SH-SY5Y (cell line): ENCODE measurements around the gene ROR2.

ENCODE experiments used
- GATA2 ChIP-seq: IDR thresholded peaks from 2 replicates; pipeline ENCODE4 v1.6.1; 2011; ENCODE audit warnings: mild to moderate bottlenecking, low read depth, low read length
- GATA3 ChIP-seq: IDR thresholded peaks from 2 replicates; pipeline ENCODE4 v1.6.1; 2011; ENCODE audit warnings: low read depth, mild to moderate bottlenecking, low read length, moderate library complexity

DNA sequence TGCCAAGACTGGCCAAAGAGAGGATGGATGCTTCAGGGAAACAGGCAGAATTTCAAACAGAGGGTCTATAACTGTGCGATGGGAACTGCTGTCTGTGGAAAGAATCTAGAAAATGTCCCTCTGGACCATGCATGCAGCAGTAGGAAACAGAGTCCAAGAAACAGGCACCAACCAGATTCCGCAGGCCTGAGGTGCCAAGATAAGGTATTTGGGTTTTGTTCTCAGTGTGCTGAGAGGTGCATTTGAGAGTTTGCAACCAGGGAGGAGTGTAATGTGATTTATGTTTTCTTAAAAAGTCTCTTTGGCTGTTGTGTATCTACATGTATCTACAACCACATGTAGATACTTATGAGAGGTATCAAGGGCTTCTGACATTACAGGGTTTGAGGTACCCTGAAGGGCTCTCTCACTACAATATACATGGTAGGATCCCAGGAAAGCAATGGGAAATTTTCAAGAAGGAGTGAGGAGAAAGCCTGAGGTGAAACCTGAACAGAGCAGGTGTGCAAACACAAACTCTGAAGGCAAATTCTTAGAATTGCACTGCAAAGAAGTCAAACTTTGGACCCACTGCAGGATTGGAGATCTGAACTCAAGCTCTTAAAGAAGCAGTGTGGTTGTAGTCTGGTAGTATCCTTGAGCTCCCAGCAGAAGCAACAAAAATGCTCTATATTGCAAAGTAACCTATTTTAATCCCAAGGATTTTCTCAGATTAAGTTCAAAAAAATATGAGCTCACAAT, 343.6 kb downstream of the ROR2 start:
- no peak for TF ChIP-seq GATA2
- no peak for TF ChIP-seq GATA3
